ENCODE measurements around the gene AXDND1.

DNA sequence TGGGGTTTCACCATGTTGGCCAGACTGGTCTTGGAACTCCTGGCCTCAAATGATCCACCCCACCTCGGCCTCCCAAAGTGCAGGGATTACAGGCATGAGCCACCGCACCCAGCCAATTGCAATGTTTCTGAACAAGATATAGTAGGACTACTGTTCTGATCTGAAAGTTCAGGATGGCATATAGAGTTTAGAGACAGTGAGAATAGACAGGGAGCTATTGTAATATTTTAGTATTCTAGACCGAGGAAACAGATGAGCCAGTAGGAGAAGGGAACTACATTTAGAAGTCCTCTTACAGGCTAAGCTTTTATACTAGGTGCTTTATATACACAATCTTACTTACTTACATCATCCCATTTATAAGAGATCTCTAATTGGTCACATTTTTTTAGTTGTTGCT, 39.0 kb upstream of the AXDND1 start:
- no peak for TF ChIP-seq EP300 (IDR thresholded peaks at IDR 0.05)
- TF ChIP-seq, protein P1, sequence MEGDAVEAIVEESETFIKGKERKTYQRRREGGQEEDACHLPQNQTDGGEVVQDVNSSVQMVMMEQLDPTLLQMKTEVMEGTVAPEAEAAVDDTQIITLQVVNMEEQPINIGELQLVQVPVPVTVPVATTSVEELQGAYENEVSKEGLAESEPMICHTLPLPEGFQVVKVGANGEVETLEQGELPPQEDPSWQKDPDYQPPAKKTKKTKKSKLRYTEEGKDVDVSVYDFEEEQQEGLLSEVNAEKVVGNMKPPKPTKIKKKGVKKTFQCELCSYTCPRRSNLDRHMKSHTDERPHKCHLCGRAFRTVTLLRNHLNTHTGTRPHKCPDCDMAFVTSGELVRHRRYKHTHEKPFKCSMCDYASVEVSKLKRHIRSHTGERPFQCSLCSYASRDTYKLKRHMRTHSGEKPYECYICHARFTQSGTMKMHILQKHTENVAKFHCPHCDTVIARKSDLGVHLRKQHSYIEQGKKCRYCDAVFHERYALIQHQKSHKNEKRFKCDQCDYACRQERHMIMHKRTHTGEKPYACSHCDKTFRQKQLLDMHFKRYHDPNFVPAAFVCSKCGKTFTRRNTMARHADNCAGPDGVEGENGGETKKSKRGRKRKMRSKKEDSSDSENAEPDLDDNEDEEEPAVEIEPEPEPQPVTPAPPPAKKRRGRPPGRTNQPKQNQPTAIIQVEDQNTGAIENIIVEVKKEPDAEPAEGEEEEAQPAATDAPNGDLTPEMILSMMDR (IDR thresholded peaks at IDR 0.05), result no peak

Measured in ovary (tissue), 3 donors.